Neuronal stem cell (in vitro differentiated cells): ENCODE measurements around the gene PRSS8.

ENCODE experiments used
- DNase-seq: peaks from one replicate; pipeline ENCODE4 v3.0.0-alpha.2; 2013; ENCODE audit warnings: low spot score
- H2AFZ ChIP-seq: one replicate; pipeline ENCODE4 v1.6.1; 2013; ENCODE audit warnings: mild to moderate bottlenecking, low read length, inconsistent platforms
- H2AK5ac ChIP-seq: 2 replicates; pipeline ENCODE4 v1.6.1; 2013; ENCODE audit warnings: low read depth, mild to moderate bottlenecking, inconsistent platforms, low read length, moderate library complexity, mixed read lengths
- H2BK120ac ChIP-seq: 2 replicates; pipeline ENCODE4 v1.6.1; 2013; ENCODE audit warnings: low read depth, mild to moderate bottlenecking, inconsistent platforms, low read length, moderate library complexity, mixed read lengths
- H2BK12ac ChIP-seq: one replicate; pipeline ENCODE4 v1.6.1; 2013; ENCODE audit warnings: low read length, inconsistent platforms
- H2BK15ac ChIP-seq: 2 replicates; pipeline ENCODE4 v1.6.1; 2013; ENCODE audit warnings: mild to moderate bottlenecking, low read length, inconsistent platforms, mixed read lengths
- H2BK5ac ChIP-seq: one replicate; pipeline ENCODE4 v1.6.1; 2013; ENCODE audit warnings: inconsistent platforms, mild to moderate bottlenecking, low read length, moderate library complexity
- H3K14ac ChIP-seq: one replicate; pipeline ENCODE4 v1.6.1; 2013; ENCODE audit warnings: low read length, inconsistent platforms
- H3K18ac ChIP-seq: 2 replicates; pipeline ENCODE4 v1.6.1; 2013; ENCODE audit warnings: low read length, inconsistent platforms
- H3K23ac ChIP-seq: 2 replicates; pipeline ENCODE4 v1.6.1; 2013; ENCODE audit warnings: low read depth, mild to moderate bottlenecking, mixed read lengths, low read length, inconsistent platforms; ENCODE audit not compliant: poor library complexity
- H3K27ac ChIP-seq: replicated peaks from 3 replicates; pipeline ENCODE4 v1.5.1; 2013; ENCODE audit warnings: low read length, inconsistent platforms
- H3K27me3 ChIP-seq, 3 experiments: 2 replicates each; pipeline ENCODE4 v1.6.1; 2013; ENCODE audit warnings: low read length in 3 of 3, mild to moderate bottlenecking in 2 of 3, inconsistent platforms in 1 of 3, low read depth in 1 of 3, mixed read lengths in 1 of 3, moderate library complexity in 1 of 3; ENCODE audit not compliant: control insufficient read depth in 3 of 3, insufficient read depth in 3 of 3
- H3K36me3 ChIP-seq, 2 donors: replicated peaks in 1 of 2; 2 replicates each; pipeline ENCODE4 v1.6.1; 2013; ENCODE audit warnings: low read length in 2 of 2; ENCODE audit not compliant: control insufficient read depth in 2 of 2, insufficient read depth in 2 of 2
- H3K4ac ChIP-seq: 2 replicates; pipeline ENCODE4 v1.6.1; 2013; ENCODE audit warnings: inconsistent platforms, mild to moderate bottlenecking, low read length, moderate library complexity
- H3K4me1 ChIP-seq, 2 donors: 1 replicate in 1 of 2; 2 replicates in 1 of 2; pipeline ENCODE4 v1.6.1; 2013; ENCODE audit warnings: low read length in 2 of 2, low read depth in 1 of 2; ENCODE audit not compliant: control insufficient read depth in 2 of 2, insufficient read depth in 1 of 2
- H3K4me2 ChIP-seq: one replicate; pipeline ENCODE4 v1.6.1; 2013; ENCODE audit warnings: mild to moderate bottlenecking, low read length, inconsistent platforms; ENCODE audit not compliant: insufficient read depth, poor library complexity, severe bottlenecking
- H3K4me3 ChIP-seq, 2 donors: 2 replicates each; pipeline ENCODE4 v1.5.1; 2013; ENCODE audit warnings: low read length in 2 of 2, mild to moderate bottlenecking in 2 of 2, inconsistent platforms in 1 of 2, moderate library complexity in 1 of 2
- H3K79me1 ChIP-seq: one replicate; pipeline ENCODE4 v1.6.1; 2013; ENCODE audit warnings: low read depth, mild to moderate bottlenecking, inconsistent platforms, low read length, moderate library complexity
- H3K9ac ChIP-seq: one replicate; pipeline ENCODE4 v1.6.1; 2013; ENCODE audit warnings: mild to moderate bottlenecking, low read depth, low read length, inconsistent platforms; ENCODE audit not compliant: poor library complexity
- H3K9me3 ChIP-seq, 2 donors: replicated peaks in 1 of 2; 2 replicates each; pipeline versions ENCODE3 to v1.6.1; 2013; ENCODE audit warnings: low read length in 2 of 2, mild to moderate bottlenecking in 2 of 2, inconsistent platforms in 1 of 2, low read depth in 1 of 2, mixed read lengths in 1 of 2, moderate library complexity in 1 of 2; ENCODE audit not compliant: control insufficient read depth in 2 of 2, insufficient read depth in 1 of 2
- H4K8ac ChIP-seq: one replicate; pipeline ENCODE4 v1.6.1; 2013; ENCODE audit warnings: low read depth, mild to moderate bottlenecking, inconsistent platforms, low read length, moderate library complexity
- H4K91ac ChIP-seq: one replicate; pipeline ENCODE4 v1.6.1; 2013; ENCODE audit warnings: low read length, low read depth, mild to moderate bottlenecking, inconsistent platforms; ENCODE audit not compliant: poor library complexity
- WGBS, 2 donors: extraction: QIAGEN DNeasy Blood & Tissue Kit; methylation state at CpG; one replicate each; pipeline ENCODE4 v1.1.7; 2013; ENCODE audit warnings: missing lambda C conversion rate in 2 of 2, mixed read lengths in 1 of 2; ENCODE audit not compliant: insufficient read length in 2 of 2, insufficient replicate concordance in 1 of 2; ENCODE audit errors: extremely low coverage in 2 of 2; 5-methylcytosine and 5-hydroxymethylcytosine counted together

The PRSS8 gene

GRCh38 chr16:31182391-31182790 is 46.9 kb upstream of the PRSS8 start:
- H3K14ac ChIP-seq: no peak overlapping the region
- no peak for DNase-seq
- H3K27ac ChIP-seq: no peak overlapping the region
- no peak overlapping the region for H2BK120ac ChIP-seq
- H4K91ac ChIP-seq: no peak overlapping the region
- no peak overlapping the region for H2AFZ ChIP-seq
- H2BK15ac ChIP-seq: no peak overlapping the region
- no peak overlapping the region for H2BK12ac ChIP-seq
- no CpG with 5 or more reads among the region's 7 CpGs for WGBS, 2 donors
- H3K79me1 ChIP-seq: peaks cover 4% of the 10 kb centered on the region
- H2BK5ac ChIP-seq: no peak overlapping the region
- H2AK5ac ChIP-seq: no peak overlapping the region
- H3K36me3 ChIP-seq: peaks cover 36 to 67% of the 10 kb centered on the region in 2 donors
- no peaks in the 10 kb centered on the region for H3K9me3 ChIP-seq
- H3K4me3 ChIP-seq: peak overlapping the region in 1 of 2 donors; percentile 88
- no peak overlapping the region for H3K4ac ChIP-seq
- no peak overlapping the region for H3K9ac ChIP-seq
- H3K27me3 ChIP-seq: no peaks in the 10 kb centered on the region
- no peak overlapping the region for H3K18ac ChIP-seq
- no peak overlapping the region for H4K8ac ChIP-seq
- H3K4me2 ChIP-seq: peak overlapping the region; percentile 38
- peaks cover 7 to 11% of the 10 kb centered on the region in 2 donors for H3K4me1 ChIP-seq
- H3K23ac ChIP-seq: no peak overlapping the region

GRCh38 chr16:31181102-31181830 is 45.7 kb upstream of the PRSS8 start:
- Histone ChIP-seq H3K14ac (no peak overlapping the region), H3K23ac (no peak overlapping the region), H2BK120ac (no peak overlapping the region), H2BK15ac (no peak overlapping the region), H4K8ac (no peak overlapping the region), H3K9me3 (no peaks in the 10 kb centered on the region), H3K18ac (peak overlapping the region; percentile 35), H3K27me3 (peaks cover 0 to 2% (median 0%) of the 10 kb centered on the region in 3 experiments), H2BK12ac (no peak overlapping the region), H3K27ac (peak overlapping the region; percentile 57), H3K36me3 (peaks cover 25 to 56% of the 10 kb centered on the region in 2 donors), H3K4ac (no peak overlapping the region), H3K9ac (peak overlapping the region; percentile 79), H3K4me1 (peaks cover 7 to 11% of the 10 kb centered on the region in 2 donors), H3K4me3 (peak overlapping the region; percentile 88 to 95), H2AK5ac (peak overlapping the region; percentile 21), H4K91ac (no peak overlapping the region), H3K79me1 (peaks cover 4% of the 10 kb centered on the region), H2BK5ac (no peak overlapping the region), H2AFZ (no peak overlapping the region), H3K4me2 (peak overlapping the region; percentile 62)
- peak; percentile 20 for DNase-seq
- no CpG with 5 or more reads among the region's 31 CpGs for WGBS, 2 donors

GRCh38 chr16:31179747-31180459 is 44.4 kb upstream of the PRSS8 start, which contains the start of gene FUS:
Gene FUS (plus strand): TSS chr16:31180139. CDS start chr16:31180215, 76 bp downstream.
- Histone ChIP-seq H2AK5ac (peak within 1 kb of the TSS; percentile 99), H4K8ac (peak within 1 kb of the TSS; percentile 73), H4K91ac (no peak within 1 kb of the TSS), H3K27ac (peak within 1 kb of the TSS; percentile 95), H3K9me3 (no peaks in the 10 kb centered on the region), H3K18ac (peak within 1 kb of the TSS; percentile 100), H3K23ac (peak within 1 kb of the TSS; percentile 100), H2AFZ (peak within 1 kb of the TSS; percentile 92), H2BK120ac (peak within 1 kb of the TSS; percentile 93), H3K4me2 (peak within 1 kb of the TSS; percentile 66), H2BK15ac (peak within 1 kb of the TSS; percentile 92), H3K79me1 (peaks cover 2% of the 10 kb centered on the region), H3K27me3 (peaks cover 0 to 2% (median 0%) of the 10 kb centered on the region in 3 experiments), H3K4ac (peak within 1 kb of the TSS; percentile 91), H3K4me3 (peak within 1 kb of the TSS; percentile 88 to 97), H2BK5ac (peak within 1 kb of the TSS; percentile 56), H3K4me1 (peaks cover 7 to 11% of the 10 kb centered on the region in 2 donors), H3K14ac (peak within 1 kb of the TSS; percentile 67), H3K9ac (peak within 1 kb of the TSS; percentile 99), H2BK12ac (no peak within 1 kb of the TSS), H3K36me3 (peaks cover 15 to 42% of the 10 kb centered on the region in 2 donors)
- DNase-seq: peak; percentile 95
- WGBS, 2 donors: no CpG with 5 or more reads among the region's 69 CpGs
